ENCODE data around the gene GALNT9. TPM values are rescaled to one million over a fixed set of nuclear protein-coding genes. Genes with fewer than 3 reads are reported as not detected.

The GALNT9 gene
- polyA plus RNA-seq, 2 of the 4 experiments (the other 2 are of a cell fraction) = 0.66 to 2.8 TPM

DNA sequence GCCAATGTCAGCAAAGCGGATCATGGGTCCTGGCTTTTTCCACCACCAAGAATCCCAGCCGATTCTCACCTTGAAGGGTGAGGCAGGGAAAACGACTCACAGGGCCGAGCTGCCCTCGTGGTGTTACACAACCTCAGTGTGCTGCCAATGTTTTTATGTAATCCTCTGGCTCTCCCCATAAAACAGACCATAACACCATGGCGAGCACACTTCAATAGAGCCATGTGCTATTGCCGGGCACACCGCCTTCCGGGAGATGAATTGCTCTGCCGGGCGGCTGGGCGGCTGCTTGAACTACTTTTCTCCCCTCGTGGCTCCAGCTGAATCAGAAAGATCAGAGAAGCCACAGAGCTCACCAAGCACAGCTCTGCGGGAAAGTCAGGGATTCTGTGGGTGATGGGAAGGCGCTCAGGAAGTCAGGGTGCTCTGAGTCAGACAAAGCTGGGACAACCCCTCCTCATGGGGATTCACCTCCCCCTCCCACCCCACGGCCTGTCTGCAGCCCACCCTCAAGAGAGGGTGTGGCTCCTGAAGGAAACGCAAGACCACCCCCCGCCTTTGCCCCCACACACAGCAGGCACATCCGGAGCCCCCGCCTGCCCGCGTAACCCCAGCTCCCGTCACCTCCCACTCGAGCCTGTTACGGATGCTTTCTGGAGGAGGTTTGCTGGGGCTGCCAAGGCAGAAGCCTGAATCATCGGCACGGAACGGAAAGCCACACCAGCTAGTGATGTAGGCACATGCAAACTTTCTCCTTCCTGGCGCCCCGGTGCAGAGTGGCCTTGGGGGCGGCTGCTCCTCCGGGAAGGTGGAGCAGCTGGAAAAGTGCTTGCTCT lies 1.8 kb downstream of the GALNT9 start:
- ATAC-seq (peak; percentile 70 to 76), FAIRE-seq (no peak), DNase-seq (ENCODE audit: low read depth in 1 of 2, low spot score in 1 of 2) (peak; percentile 42 to 48)
- peaks cover 32% of the 10 kb centered on the region for H3K4me1 ChIP-seq
- ChIA-PET CTCF (interaction anchor here (1.2 to 3.2 kb wide), 3 partner anchors 13 to 87 kb away, joined by 3 to 17 read pairs (median 3); no protein-coding TSS in a partner anchor), POLR2A (no interaction called here)
- TF ChIP-seq, protein P1, sequence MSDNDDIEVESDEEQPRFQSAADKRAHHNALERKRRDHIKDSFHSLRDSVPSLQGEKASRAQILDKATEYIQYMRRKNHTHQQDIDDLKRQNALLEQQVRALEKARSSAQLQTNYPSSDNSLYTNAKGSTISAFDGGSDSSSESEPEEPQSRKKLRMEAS (IDR thresholded peaks at IDR 0.05) = peak; percentile 47; the same call in 1 of the 2 replicates
- peak; percentile 49 to 78; a peak in 3 of 4 replicates for TF ChIP-seq CEBPB (IDR thresholded peaks at IDR 0.05)
- TF ChIP-seq, protein P2, sequence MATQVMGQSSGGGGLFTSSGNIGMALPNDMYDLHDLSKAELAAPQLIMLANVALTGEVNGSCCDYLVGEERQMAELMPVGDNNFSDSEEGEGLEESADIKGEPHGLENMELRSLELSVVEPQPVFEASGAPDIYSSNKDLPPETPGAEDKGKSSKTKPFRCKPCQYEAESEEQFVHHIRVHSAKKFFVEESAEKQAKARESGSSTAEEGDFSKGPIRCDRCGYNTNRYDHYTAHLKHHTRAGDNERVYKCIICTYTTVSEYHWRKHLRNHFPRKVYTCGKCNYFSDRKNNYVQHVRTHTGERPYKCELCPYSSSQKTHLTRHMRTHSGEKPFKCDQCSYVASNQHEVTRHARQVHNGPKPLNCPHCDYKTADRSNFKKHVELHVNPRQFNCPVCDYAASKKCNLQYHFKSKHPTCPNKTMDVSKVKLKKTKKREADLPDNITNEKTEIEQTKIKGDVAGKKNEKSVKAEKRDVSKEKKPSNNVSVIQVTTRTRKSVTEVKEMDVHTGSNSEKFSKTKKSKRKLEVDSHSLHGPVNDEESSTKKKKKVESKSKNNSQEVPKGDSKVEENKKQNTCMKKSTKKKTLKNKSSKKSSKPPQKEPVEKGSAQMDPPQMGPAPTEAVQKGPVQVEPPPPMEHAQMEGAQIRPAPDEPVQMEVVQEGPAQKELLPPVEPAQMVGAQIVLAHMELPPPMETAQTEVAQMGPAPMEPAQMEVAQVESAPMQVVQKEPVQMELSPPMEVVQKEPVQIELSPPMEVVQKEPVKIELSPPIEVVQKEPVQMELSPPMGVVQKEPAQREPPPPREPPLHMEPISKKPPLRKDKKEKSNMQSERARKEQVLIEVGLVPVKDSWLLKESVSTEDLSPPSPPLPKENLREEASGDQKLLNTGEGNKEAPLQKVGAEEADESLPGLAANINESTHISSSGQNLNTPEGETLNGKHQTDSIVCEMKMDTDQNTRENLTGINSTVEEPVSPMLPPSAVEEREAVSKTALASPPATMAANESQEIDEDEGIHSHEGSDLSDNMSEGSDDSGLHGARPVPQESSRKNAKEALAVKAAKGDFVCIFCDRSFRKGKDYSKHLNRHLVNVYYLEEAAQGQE (IDR thresholded peaks at IDR 0.05) = no peak
- peak overlapping the region; percentile 17; the same call in 2 of the 3 replicates for H3K4me3 ChIP-seq
- WGBS (ENCODE audit: missing lambda C conversion rate) = 27% methylated on average over 21 of the region's 32 CpGs
- H3K9me3 ChIP-seq = no peaks in the 10 kb centered on the region
- peak overlapping the region; percentile 98 for H3K4me2 ChIP-seq
- peak overlapping the region; percentile 45 to 68; a peak in 4 of 6 replicates for H3K27ac ChIP-seq

DNA sequence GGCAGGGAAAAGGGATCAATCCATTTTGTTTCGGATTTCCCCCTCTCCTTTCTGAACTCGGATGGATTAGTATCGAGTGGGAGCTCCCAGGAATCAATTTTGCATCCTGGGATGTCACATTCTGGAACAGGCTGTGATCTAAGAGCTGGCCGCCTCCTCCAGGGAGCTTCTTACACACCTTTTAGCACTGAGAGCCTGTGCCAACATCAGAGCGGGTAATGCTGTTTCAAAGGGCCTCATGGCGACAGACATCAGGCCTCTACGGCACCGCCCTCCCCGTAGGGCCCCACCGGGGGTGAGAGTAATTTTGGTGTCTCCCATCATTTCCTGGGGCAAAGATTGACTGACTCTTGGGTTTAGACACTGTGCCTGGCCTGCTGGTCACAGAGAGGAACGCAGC lies 2.7 kb downstream of the GALNT9 start:
- Histone ChIP-seq H3K4me1 (peaks cover 32% of the 10 kb centered on the region), H3K27ac (peak overlapping the region in 1 of 2 experiments; percentile 68; a peak in 3 of 6 replicates), H3K9me3 (no peaks in the 10 kb centered on the region), H3K4me3 (no peak overlapping the region), H3K4me2 (no peak overlapping the region; the same call in 2 of the 3 replicates)
- 82% methylated on average over 11 of the region's 11 CpGs for WGBS (ENCODE audit: missing lambda C conversion rate)
- ATAC-seq = peak in 1 of 2 experiments; percentile 8; a peak in 1 of 6 replicates
- FAIRE-seq = no peak
- CTCF ChIA-PET = interaction anchor here (1.3 to 3.2 kb wide), 2 partner anchors 43 to 88 kb away, joined by 3 to 17 read pairs; no protein-coding TSS in a partner anchor
- TF ChIP-seq JUN (IDR thresholded peaks at IDR 0.05) = no peak
- TF ChIP-seq CHD4 (IDR thresholded peaks at IDR 0.05; ENCODE audit: borderline replicate concordance) = no peak
- no peak for TF ChIP-seq EHMT2 (IDR thresholded peaks at IDR 0.05; ENCODE audit: low read depth)
- TF ChIP-seq FOSB (CRISPR knock-in tag; IDR thresholded peaks at IDR 0.05) = no peak
- no peak for DNase-seq (ENCODE audit: low read depth in 1 of 2, low spot score in 1 of 2)
- POLR2A ChIA-PET = no interaction called here

DNA sequence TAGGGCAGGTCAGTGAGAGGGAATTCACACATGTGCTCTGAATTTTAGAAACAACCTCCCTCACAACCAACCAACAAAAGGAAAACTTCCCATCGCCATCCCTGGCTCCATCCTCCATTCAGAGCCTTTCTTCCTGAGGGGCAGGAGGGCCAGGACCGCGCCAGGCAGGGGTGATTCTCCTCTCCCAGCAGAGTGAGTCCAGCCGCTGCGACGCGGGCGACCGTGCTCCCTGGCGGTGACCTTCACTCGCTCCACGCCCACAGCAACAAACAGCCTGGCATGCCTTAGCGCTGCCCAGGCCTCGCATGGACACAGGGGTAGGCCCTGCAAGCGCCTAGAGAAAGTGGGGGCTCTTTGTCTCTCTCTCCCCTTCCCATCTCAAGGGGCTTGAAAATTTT lies 3.7 kb downstream of the GALNT9 start:
- ATAC-seq (no peak), DNase-seq (ENCODE audit: low read depth in 1 of 2, low spot score in 1 of 2) (no peak), FAIRE-seq (no peak)
- WGBS (ENCODE audit: missing lambda C conversion rate) = 94% methylated on average over 15 of the region's 15 CpGs
- Histone ChIP-seq H3K9me3 (no peaks in the 10 kb centered on the region), H3K27ac (no peak overlapping the region), H3K4me1 (peaks cover 32% of the 10 kb centered on the region), H3K4me3 (no peak overlapping the region), H3K4me2 (no peak overlapping the region)
- ChIA-PET CTCF (no interaction called here), POLR2A (no interaction called here)
- TF ChIP-seq POLR2A (IDR thresholded peaks at IDR 0.05; ENCODE audit: low read length) (no peak), FOSL2 (IDR thresholded peaks at IDR 0.05) (no peak), FOSL2 (CRISPR knock-in tag; IDR thresholded peaks at IDR 0.05) (no peak), EHMT2 (IDR thresholded peaks at IDR 0.05; ENCODE audit: low read depth) (no peak)

DNA sequence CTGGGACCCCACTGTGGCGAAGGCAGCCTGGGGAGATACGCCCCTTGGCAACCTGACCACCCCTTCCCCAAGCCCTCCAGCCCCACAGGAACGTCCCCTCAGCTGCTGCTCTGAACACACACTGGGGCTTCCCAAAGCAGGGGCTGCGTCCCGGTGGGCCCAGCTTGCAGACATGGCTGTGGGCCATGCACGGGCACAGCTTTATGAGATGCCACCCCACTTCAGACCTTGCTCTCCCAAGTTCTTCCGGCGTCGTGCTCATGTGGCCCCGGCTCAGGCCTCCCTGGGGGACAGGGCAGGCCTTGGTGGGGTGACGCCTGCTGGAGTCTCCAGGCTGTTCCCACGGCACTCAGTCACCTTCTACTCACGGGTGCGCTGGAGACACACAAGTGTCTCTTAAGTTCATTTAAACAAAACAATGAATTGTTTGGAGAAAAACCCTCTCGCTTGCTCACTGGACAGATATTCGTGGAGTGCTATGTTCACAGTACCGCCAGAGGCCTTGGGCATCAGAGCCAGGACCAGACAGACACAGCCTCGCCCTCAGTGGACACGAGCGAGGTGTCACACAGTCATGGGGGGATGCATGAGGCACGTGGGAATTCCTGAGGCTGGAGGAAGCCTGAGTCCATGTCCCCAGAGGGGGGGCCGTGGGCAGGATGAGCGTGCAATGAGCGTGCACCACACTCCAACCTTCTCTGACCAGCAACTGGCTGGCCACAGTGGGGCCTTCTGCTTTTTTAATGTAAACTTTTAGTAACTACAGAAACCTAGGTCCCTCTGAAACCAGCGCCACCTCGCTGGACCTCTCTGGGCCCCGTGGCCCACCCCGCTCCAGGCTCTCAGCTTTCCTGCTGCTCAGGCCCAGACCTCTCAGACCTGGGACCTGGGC lies 4.3 kb downstream of the GALNT9 start:
- no peak for FAIRE-seq
- H3K27ac ChIP-seq = no peak overlapping the region
- ChIA-PET POLR2A (no interaction called here), CTCF (no interaction called here)
- H3K4me1 ChIP-seq = peaks cover 32% of the 10 kb centered on the region
- H3K9me3 ChIP-seq = no peaks in the 10 kb centered on the region
- H3K4me3 ChIP-seq = no peak overlapping the region
- no peak for ATAC-seq
- DNase-seq (ENCODE audit: low read depth in 1 of 2, low spot score in 1 of 2) = no peak
- 81% methylated on average over 24 of the region's 28 CpGs for WGBS (ENCODE audit: missing lambda C conversion rate)
- H3K4me2 ChIP-seq = no peak overlapping the region
- TF ChIP-seq, protein P3, sequence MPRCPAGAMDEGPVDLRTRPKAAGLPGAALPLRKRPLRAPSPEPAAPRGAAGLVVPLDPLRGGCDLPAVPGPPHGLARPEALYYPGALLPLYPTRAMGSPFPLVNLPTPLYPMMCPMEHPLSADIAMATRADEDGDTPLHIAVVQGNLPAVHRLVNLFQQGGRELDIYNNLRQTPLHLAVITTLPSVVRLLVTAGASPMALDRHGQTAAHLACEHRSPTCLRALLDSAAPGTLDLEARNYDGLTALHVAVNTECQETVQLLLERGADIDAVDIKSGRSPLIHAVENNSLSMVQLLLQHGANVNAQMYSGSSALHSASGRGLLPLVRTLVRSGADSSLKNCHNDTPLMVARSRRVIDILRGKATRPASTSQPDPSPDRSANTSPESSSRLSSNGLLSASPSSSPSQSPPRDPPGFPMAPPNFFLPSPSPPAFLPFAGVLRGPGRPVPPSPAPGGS (IDR thresholded peaks at IDR 0.05) = no peak
- no peak for TF ChIP-seq CBX2 (IDR thresholded peaks at IDR 0.05; ENCODE audit: borderline replicate concordance, low read depth)
- TF ChIP-seq CHD4 (IDR thresholded peaks at IDR 0.05; ENCODE audit: borderline replicate concordance) = no peak
- TF ChIP-seq KDM5A (IDR thresholded peaks at IDR 0.05) = no peak
- no peak for TF ChIP-seq ZNF302 (CRISPR knock-in tag; IDR thresholded peaks at IDR 0.05)
- TF ChIP-seq CEBPB (IDR thresholded peaks at IDR 0.05) = no peak
- no peak for TF ChIP-seq POLR2AphosphoS2 (conservative IDR thresholded peaks at IDR 0.05; ENCODE audit: low read length)
- no peak for TF ChIP-seq PHF8 (IDR thresholded peaks at IDR 0.05; ENCODE audit: borderline replicate concordance, low read depth)
- TF ChIP-seq JUNB (IDR thresholded peaks at IDR 0.05) = no peak
- TF ChIP-seq RARB (CRISPR knock-in tag; IDR thresholded peaks at IDR 0.05) = no peak
- TF ChIP-seq, protein P4, sequence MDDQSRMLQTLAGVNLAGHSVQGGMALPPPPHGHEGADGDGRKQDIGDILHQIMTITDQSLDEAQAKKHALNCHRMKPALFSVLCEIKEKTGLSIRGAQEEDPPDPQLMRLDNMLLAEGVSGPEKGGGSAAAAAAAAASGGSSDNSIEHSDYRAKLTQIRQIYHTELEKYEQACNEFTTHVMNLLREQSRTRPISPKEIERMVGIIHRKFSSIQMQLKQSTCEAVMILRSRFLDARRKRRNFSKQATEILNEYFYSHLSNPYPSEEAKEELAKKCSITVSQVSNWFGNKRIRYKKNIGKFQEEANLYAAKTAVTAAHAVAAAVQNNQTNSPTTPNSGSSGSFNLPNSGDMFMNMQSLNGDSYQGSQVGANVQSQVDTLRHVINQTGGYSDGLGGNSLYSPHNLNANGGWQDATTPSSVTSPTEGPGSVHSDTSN (IDR thresholded peaks at IDR 0.05) = no peak
- TF ChIP-seq HOXB5 (CRISPR knock-in tag; IDR thresholded peaks at IDR 0.05) = no peak
- TF ChIP-seq EHF (CRISPR knock-in tag; IDR thresholded peaks at IDR 0.05) = no peak
- TF ChIP-seq HEYL (CRISPR knock-in tag; IDR thresholded peaks at IDR 0.05) = no peak

All from A549 (cell line).